ENCODE data around the gene SLC36A3.

SLC36A3 gene

DNA sequence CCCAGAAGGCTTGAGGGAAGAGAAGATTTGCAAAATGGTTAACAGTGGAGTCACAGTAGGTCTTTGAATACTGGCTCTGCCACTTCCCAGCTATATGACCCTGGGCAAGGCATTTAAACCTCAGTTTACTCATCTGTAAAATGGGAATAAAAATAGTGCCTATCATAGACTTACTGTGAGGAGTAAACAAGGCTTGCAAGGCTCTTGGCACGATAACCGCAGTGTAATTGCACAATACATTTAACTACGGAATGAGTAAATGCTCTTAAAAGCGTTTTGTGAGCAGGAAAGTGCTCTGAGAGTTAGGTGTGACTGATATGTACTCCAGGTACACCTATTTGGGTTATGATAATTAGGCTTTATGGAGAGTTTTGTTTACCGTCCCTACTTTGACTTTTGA is 8.4 kb downstream of the SLC36A3 start:
- Mint-ChIP-seq H3K4me1 (ENCODE audit: low read depth in 2 of 2) (peaks cover 0 to 6% of the 10 kb centered on the region in 2 donors), H3K9me3 (no peaks in the 10 kb centered on the region), H3K36me3 (ENCODE audit: insufficient read depth) (no peaks in the 10 kb centered on the region), H3K4me3 (no peak overlapping the region), H3K27me3 (peaks cover 39 to 48% of the 10 kb centered on the region in 2 donors), H3K27ac (no peak overlapping the region)
- no peak for ATAC-seq (replicated peaks)
- no peak for DNase-seq

DNA sequence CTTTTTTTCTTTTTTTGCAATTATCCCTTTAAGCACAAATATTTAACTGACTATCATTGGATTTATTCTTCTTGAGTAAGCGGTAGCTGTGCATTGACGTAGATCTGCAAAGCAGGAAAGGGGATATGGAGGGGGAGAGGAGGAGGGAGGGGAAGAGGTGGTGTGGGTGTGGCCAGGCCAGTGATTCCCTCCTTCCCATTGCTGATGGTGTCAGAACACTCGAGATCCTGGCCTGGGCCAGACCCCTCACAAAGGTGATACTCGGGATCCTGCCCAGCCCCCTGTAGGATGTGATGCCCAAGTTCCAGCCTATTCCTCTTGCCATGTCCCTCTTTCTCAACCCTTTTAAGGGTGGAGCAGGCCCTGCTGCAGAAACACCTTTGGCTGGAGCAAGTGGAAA is 9.9 kb downstream of the SLC36A3 start:
- H3K4me1 Mint-ChIP-seq (ENCODE audit: low read depth in 2 of 2), result peaks cover 0 to 6% of the 10 kb centered on the region in 2 donors
- no peaks in the 10 kb centered on the region for H3K9me3 Mint-ChIP-seq
- no peak overlapping the region for H3K27ac Mint-ChIP-seq
- peaks cover 31 to 39% of the 10 kb centered on the region in 2 donors for H3K27me3 Mint-ChIP-seq
- no peak for DNase-seq
- ATAC-seq (replicated peaks), result no peak
- no peaks in the 10 kb centered on the region for H3K36me3 Mint-ChIP-seq (ENCODE audit: insufficient read depth)
- H3K4me3 Mint-ChIP-seq, result no peak overlapping the region

DNA sequence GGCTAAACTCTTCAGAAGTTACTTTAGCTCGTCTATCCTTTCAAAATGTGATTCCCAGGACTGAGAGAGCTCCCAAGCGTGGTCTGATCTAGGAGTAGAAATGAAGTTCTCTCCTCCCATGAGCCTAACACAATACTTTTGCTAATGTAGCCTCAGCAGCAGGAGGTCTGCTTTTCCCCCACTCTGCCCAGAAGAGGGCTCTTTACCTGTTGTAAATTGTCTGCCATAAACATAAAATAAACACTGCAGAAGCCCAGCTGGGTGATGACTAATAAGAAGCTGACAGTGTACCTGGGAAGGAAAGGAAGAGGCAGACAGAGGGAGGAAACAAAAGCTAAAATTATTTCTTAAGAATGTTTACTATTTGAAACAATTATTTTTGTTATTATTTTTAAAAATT is 15.4 kb downstream of the SLC36A3 start:
- ATAC-seq (replicated peaks) (no peak), DNase-seq (no peak)
- no peaks in the 10 kb centered on the region for H3K36me3 Mint-ChIP-seq (ENCODE audit: insufficient read depth)
- peaks cover 0 to 7% of the 10 kb centered on the region in 2 donors for H3K27me3 Mint-ChIP-seq
- H3K4me1 Mint-ChIP-seq (ENCODE audit: low read depth in 2 of 2), result no peaks in the 10 kb centered on the region
- no peaks in the 10 kb centered on the region for H3K9me3 Mint-ChIP-seq
- no peak overlapping the region for H3K4me3 Mint-ChIP-seq
- no peak overlapping the region for H3K27ac Mint-ChIP-seq

DNA sequence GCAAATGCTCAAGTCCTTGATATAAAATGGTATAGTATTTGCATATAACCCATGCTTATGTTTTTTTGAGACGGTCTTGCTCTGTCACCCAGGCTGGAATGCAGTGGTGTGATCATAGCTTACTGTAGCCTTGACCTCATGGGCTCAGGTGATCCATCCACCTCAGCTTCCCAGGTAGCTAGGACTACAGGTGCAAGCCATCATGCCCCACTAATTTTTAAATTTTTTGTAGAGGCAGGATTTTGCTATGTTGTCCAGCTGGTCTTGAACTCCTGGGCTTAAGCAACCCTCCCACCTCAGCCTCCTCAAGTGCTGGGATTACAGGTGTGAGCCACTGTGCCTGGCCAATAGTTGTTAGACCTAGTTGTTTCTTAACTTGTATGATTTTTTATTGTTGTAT is 17.3 kb downstream of the SLC36A3 start:
- H3K4me3 Mint-ChIP-seq, result no peak overlapping the region
- H3K9me3 Mint-ChIP-seq, result no peaks in the 10 kb centered on the region
- no peak overlapping the region for H3K27ac Mint-ChIP-seq
- DNase-seq (no peak), ATAC-seq (replicated peaks) (no peak)
- no peaks in the 10 kb centered on the region for H3K36me3 Mint-ChIP-seq (ENCODE audit: insufficient read depth)
- peaks cover 0 to 7% of the 10 kb centered on the region in 2 donors for H3K27me3 Mint-ChIP-seq
- H3K4me1 Mint-ChIP-seq (ENCODE audit: low read depth in 2 of 2), result no peaks in the 10 kb centered on the region

DNA sequence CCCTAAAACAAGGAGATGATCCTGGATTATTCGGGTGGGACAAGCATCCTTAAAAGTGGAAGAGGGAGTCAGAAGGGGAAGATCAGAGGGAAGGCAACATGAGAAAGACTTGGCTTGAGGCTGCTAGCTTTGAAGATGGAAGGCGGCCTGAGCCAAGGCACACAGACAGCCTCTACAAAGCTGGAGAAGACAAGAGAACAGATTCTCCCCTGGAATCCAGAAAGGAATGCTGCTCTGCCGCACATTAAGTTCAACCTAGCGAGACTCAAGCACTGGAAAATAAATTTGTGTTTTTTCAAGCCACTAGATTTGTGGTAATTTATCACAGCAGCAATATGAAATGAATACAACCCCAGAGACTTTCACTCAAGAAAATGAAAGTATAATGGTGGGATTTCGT is 17.9 kb downstream of the SLC36A3 start:
- peaks cover 0 to 7% of the 10 kb centered on the region in 2 donors for H3K27me3 Mint-ChIP-seq
- H3K36me3 Mint-ChIP-seq (ENCODE audit: insufficient read depth), result no peaks in the 10 kb centered on the region
- ATAC-seq (replicated peaks), result no peak
- H3K27ac Mint-ChIP-seq, result no peak overlapping the region
- no peaks in the 10 kb centered on the region for H3K4me1 Mint-ChIP-seq (ENCODE audit: low read depth in 2 of 2)
- no peak for DNase-seq
- no peak overlapping the region for H3K4me3 Mint-ChIP-seq
- H3K9me3 Mint-ChIP-seq, result no peaks in the 10 kb centered on the region

DNA sequence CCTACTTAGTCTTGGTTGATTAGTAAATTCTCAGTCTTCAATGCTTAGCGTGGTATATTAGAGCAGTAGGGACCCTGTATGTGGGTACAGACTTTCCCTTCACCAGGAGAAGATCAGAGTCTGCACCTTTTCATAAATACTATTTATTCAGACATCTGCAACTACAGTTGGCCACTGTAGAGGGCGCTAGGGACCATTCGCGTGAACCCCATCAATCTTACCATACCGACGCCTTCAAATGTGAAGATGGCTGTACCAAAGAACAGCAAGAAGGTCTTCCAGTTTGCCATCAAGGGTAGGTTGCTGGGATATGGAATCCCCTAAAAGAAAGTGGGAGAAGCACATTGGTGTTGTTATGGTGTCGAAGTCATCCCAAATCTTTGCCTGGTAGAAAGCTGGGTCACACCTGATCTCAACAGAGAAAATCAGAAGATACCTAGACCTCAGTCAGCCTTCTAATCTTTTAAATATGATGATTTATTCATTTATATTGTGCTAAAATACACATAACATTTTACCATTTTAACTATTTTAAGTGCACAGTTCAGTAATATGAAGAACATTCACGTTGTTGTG is 19.1 kb downstream of the SLC36A3 start:
- DNase-seq, result no peak
- peaks cover 0 to 7% of the 10 kb centered on the region in 2 donors for H3K27me3 Mint-ChIP-seq
- H3K4me3 Mint-ChIP-seq, result no peak overlapping the region
- no peaks in the 10 kb centered on the region for H3K9me3 Mint-ChIP-seq
- no peaks in the 10 kb centered on the region for H3K4me1 Mint-ChIP-seq (ENCODE audit: low read depth in 2 of 2)
- no peak for ATAC-seq (replicated peaks)
- no peak overlapping the region for H3K27ac Mint-ChIP-seq
- H3K36me3 Mint-ChIP-seq (ENCODE audit: insufficient read depth), result no peaks in the 10 kb centered on the region

DNA sequence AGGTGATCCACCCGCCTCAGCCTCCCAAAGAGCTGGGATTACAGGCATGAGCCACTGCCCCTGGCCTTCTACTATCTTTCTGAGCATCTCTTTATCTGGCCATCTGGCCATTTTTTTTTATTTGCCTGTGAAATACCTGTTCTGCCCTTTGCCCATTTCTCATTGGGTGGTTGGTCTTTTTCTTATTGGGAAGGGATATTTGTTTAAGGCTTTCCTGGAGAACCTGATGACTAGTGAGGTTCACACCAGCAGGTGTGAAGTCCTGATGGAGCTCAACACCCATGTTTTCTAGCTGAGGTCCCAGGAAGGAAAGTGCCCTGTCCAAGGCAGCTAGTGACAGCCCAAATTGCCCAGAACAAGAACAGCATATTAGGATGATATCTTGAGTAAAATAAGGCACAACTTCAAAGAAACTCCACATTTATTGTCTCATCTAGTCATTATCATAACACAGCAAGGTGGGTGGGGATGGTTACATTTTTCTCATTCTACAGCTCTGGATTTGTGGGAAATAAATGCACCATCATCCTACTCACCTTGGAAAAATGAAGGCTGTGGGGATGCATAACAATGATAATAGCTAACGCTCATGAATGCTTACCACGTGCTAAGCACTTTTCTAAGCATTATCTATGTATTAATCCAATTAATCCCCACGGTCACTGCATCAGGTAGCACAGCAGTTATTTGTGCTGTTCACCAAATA is 20.3 kb downstream of the SLC36A3 start:
- no peak overlapping the region for H3K27ac Mint-ChIP-seq
- H3K27me3 Mint-ChIP-seq, result peaks cover 0 to 7% of the 10 kb centered on the region in 2 donors
- no peaks in the 10 kb centered on the region for H3K4me1 Mint-ChIP-seq (ENCODE audit: low read depth in 2 of 2)

DNA sequence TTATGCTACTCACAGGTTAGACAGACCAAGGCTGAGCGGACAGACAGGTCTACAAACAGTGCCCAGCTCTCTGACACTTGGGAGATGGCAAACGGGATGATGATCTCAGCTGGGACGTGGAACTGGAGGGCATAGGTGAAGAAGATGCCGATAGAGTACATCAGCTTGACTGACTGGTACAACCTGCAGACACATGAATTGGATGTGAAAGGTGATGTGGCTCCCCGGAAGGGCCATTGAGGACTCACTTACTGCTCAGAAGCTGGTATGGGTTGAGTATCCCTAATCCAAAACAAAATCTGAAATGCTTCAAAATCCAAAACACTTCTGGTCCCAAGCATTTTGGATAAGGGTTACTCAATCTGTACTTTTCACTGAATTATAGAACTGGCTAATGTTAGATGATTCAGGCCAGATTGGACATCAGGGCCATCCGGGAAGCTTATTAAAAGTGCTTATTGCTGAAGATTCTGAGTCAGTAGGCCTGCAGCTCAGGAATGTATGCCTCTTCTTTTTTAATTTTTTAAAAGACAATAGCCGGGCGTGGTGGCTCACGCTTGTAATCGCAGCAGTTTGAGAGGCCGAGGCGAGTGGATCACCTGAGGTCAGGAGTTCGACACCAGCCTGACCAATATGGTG is 22.4 kb downstream of the SLC36A3 start:
- no peak overlapping the region for H3K27ac Mint-ChIP-seq
- H3K9me3 Mint-ChIP-seq, result no peaks in the 10 kb centered on the region
- H3K36me3 Mint-ChIP-seq (ENCODE audit: insufficient read depth), result no peaks in the 10 kb centered on the region
- H3K27me3 Mint-ChIP-seq, result peaks cover 8 to 11% of the 10 kb centered on the region in 2 donors
- no peaks in the 10 kb centered on the region for H3K4me1 Mint-ChIP-seq (ENCODE audit: low read depth in 2 of 2)
- no peak for ATAC-seq (replicated peaks)
- no peak overlapping the region for H3K4me3 Mint-ChIP-seq
- no peak for DNase-seq

More for the DNA sequence above, 20.3 kb downstream of the SLC36A3 start:
- ATAC-seq (replicated peaks), result no peak
- no peak overlapping the region for H3K4me3 Mint-ChIP-seq
- no peaks in the 10 kb centered on the region for H3K9me3 Mint-ChIP-seq
- no peaks in the 10 kb centered on the region for H3K36me3 Mint-ChIP-seq (ENCODE audit: insufficient read depth)
- DNase-seq, result no peak

DNA sequence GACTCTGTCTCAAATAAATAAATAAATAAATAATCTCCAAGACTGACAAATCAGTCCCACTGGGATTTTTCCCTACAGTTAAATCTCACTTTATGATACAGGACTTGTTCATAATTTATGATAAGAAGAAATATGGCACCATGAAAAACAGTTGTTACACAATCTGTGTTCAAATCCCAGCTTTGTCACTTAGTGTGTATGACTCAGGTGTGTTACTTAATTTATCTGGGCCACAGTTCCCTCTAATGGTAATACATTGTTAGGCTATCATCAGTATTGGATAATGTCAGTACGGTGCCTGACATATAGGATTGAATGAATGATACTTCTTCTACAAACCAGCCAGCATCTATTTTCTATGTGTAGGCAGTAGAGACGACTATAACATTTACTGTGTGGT is 23.1 kb downstream of the SLC36A3 start:
- H3K27ac Mint-ChIP-seq, result no peak overlapping the region
- H3K27me3 Mint-ChIP-seq, result peaks cover 8 to 11% of the 10 kb centered on the region in 2 donors
- H3K4me1 Mint-ChIP-seq (ENCODE audit: low read depth in 2 of 2), result no peaks in the 10 kb centered on the region
- no peaks in the 10 kb centered on the region for H3K36me3 Mint-ChIP-seq (ENCODE audit: insufficient read depth)
- ATAC-seq (replicated peaks) (no peak), DNase-seq (no peak)
- no peaks in the 10 kb centered on the region for H3K9me3 Mint-ChIP-seq
- no peak overlapping the region for H3K4me3 Mint-ChIP-seq

DNA sequence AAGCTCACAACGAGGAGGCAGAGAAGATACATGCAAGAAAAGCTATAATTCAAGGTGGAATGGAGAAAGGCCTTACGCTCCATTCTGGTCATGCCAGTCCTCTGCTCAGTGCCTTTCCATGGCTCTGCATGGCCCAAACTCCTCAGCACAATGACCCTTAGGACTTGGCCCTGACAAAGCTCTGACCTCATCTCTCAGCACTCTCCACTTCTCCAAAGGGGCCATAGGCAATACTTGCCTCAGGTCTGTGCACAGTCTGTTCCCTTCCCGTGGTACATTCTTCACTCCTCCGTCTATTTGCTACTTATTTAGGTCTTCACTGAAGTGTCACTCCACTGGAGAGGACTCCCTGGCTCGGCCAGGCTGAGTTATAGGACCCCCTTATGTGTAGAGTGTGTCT is 24.7 kb downstream of the SLC36A3 start:
- Mint-ChIP-seq H3K27me3 (peaks cover 7 to 8% of the 10 kb centered on the region in 2 donors), H3K4me1 (ENCODE audit: low read depth in 2 of 2) (no peaks in the 10 kb centered on the region), H3K4me3 (no peak overlapping the region), H3K36me3 (ENCODE audit: insufficient read depth) (no peaks in the 10 kb centered on the region), H3K27ac (no peak overlapping the region), H3K9me3 (no peaks in the 10 kb centered on the region)
- no peak for DNase-seq
- no peak for ATAC-seq (replicated peaks)

DNA sequence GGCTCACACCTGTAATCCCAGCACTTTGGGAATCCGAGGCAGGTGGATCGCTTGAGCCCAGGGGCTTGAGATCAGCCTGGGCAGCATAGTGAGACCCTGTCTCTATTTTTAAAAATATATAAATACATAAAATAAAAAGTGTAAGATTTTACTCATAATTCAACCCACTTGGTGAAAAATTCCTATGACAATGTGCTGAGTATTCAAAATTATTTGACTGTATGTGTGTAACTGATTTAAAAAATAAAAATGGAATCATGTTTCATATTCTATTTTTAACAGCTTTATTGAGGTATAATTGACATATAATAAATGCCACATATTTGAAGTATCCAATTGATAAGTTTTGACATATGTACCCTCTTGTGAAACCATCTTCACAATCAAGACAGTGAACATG is 27.8 kb downstream of the SLC36A3 start:
- Mint-ChIP-seq H3K27ac (no peak overlapping the region), H3K4me1 (ENCODE audit: low read depth in 2 of 2) (no peaks in the 10 kb centered on the region), H3K4me3 (no peak overlapping the region), H3K27me3 (peaks cover 5 to 8% of the 10 kb centered on the region in 2 donors), H3K36me3 (ENCODE audit: insufficient read depth) (no peaks in the 10 kb centered on the region), H3K9me3 (no peaks in the 10 kb centered on the region)
- ATAC-seq (replicated peaks) (no peak), DNase-seq (no peak)

DNA sequence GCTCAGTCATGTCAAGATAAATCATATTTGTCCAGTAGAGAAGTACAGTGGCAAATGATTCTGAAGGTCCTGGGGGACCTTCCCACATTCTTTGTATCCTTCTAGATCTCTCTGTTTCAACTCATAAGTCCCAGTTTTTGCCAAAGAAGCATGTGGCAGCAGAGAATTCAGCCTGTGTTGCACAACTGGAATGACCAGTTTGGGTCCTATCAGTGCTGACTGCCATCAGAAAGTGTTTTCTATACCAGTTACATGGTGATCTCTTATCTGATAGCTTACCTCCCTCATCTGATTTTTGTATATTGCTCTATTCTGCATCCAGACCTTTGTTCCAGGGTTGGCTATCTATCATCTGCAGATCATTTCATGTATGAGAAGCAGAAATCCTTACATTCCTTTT is 28.9 kb downstream of the SLC36A3 start:
- Mint-ChIP-seq H3K27ac (no peak overlapping the region), H3K4me1 (ENCODE audit: low read depth in 2 of 2) (no peaks in the 10 kb centered on the region), H3K4me3 (no peak overlapping the region), H3K27me3 (peaks cover 5 to 8% of the 10 kb centered on the region in 2 donors), H3K36me3 (ENCODE audit: insufficient read depth) (no peaks in the 10 kb centered on the region), H3K9me3 (no peaks in the 10 kb centered on the region)
- DNase-seq (no peak), ATAC-seq (replicated peaks) (no peak)

DNA sequence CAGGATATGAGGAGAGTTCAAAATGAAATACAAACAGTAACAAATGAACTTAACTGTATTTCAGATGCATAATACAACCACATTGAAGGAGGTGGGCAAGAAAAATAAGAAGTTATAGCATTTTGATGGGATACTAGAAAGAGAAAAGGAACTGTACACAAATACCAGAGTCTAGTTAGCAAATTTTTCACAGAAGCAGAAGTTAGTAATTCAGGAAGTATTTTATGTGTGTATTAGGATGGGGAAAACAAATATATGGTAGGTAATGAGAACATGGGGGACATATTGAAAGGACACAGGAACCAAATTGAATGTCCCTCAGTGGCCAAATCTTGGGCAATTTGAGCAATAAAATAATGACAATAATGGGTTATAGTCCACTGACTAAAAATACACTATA is 32.2 kb downstream of the SLC36A3 start:
- ATAC-seq (replicated peaks), result no peak

DNA sequence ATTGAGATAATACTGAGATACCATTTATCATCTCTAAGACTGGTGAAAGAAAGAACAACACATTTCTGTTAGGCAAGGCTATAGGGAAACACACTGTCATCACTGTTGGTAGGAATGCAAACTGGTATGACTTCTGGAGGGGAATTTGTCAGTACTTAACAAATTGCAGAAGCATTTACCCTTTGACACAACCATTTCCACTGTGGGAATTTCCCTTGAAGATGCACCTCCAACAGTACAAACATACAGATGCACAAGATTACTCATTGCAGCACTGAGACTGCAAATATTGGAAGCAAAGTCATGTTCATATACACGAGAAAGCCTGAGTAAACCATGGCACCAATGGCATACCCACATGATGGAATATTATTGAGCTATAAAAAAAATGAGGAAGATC is 33.0 kb downstream of the SLC36A3 start:
- no peak for DNase-seq
- no peaks in the 10 kb centered on the region for H3K4me1 Mint-ChIP-seq (ENCODE audit: low read depth in 2 of 2)
- H3K9me3 Mint-ChIP-seq, result no peaks in the 10 kb centered on the region
- ATAC-seq (replicated peaks), result no peak
- H3K27me3 Mint-ChIP-seq, result no peaks in the 10 kb centered on the region
- no peak overlapping the region for H3K27ac Mint-ChIP-seq
- H3K4me3 Mint-ChIP-seq, result no peak overlapping the region
- peaks cover 6% of the 10 kb centered on the region for H3K36me3 Mint-ChIP-seq (ENCODE audit: insufficient read depth)

More for the DNA sequence above, 32.2 kb downstream of the SLC36A3 start:
- H3K27ac Mint-ChIP-seq, result no peak overlapping the region
- H3K4me1 Mint-ChIP-seq (ENCODE audit: low read depth in 2 of 2), result no peaks in the 10 kb centered on the region
- H3K36me3 Mint-ChIP-seq (ENCODE audit: insufficient read depth), result peaks cover 6% of the 10 kb centered on the region
- no peaks in the 10 kb centered on the region for H3K27me3 Mint-ChIP-seq
- no peak overlapping the region for H3K4me3 Mint-ChIP-seq
- no peak for DNase-seq
- H3K9me3 Mint-ChIP-seq, result no peaks in the 10 kb centered on the region
